CD4-positive, alpha-beta T cell treated with Interferon alpha-2 for 1 hour (primary cell): ENCODE results near the gene TMEM178B.
A peak's percentile ranks its signal among the peaks of the same experiment; 100 is the strongest.
"Not testable (repeated sequence)": the region's sequence is repeated elsewhere in the genome, so short reads cannot be mapped to it uniquely, and the experiment has no call there.

Experiments used
- DNase-seq, 2 donors: peaks; one replicate each; pipeline ENCODE4 v3.0.0-alpha.2; 2020 to 2022

The TMEM178B gene

DNA sequence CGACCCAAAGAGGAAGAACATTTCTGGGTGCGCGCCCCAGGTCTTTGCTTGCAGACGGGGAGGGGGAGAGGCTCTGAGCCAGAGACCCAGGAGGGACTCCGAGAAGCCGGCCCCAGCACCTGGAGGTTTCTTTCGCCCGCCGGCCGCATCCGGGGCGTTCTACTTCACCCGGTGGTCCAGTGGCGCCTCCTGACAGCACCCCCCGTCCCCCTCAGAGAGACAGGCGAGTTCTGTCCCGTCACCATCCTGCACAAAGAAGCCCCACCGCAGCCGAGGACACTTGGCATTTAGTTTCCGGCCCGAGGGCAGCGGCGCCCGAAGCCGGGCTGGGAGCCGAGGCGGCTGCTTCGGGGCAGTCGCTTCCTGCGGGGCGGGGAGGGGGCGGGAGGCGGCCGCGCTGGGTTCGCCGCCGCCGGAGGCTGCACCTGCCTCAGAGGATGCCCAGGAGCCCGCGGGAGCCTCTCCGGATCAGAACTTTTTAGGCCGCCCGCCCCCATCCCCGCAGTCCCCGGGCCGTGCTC lies at the start of gene TMEM178B:
TSS of gene TMEM178B (plus strand) at position 424 of the 521 bp plus-strand sequence.
- DNase-seq: peak in 1 of 2 donors; percentile 2

DNA sequence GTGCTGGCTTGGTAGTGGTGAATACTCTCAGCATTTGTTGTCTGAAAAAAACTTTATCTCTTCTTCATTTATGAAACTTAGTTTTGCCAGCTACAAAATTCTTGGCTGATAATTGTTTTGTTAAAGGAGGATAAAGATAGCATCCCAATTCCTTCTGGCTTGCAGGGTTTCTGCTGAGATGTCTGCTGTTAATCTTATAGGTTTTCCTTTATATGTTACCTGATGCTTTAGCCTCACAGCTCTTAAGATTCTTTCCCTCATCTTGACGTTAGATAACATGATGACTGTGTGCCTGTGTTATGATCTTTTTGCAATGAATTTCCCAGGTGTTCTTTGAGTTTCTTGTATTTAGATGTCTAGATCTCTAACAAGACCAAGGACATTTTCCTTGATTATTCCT lies 49.2 kb upstream of the TMEM178B start:
- no peak for DNase-seq

DNA sequence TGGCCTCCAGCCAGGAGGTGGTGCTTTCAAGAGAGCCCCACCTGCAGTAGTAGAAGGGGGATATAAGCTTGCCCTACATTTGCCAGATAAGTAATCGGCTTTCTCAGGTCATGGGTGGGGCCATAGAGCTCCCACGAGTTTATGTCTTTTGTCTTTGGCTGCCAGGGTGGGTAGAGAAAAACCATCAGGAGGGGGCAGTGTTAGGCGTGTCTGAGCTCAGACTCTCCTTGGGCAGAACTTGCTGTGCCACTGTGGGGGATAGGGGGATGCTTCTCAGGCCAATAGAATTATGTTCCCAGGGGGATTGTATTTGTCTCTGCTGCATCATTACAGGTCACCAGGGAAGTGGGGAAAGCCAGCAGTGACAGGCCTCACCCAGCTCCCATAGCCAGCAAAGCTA lies 46.8 kb upstream of the TMEM178B start:
- DNase-seq: no peak

DNA sequence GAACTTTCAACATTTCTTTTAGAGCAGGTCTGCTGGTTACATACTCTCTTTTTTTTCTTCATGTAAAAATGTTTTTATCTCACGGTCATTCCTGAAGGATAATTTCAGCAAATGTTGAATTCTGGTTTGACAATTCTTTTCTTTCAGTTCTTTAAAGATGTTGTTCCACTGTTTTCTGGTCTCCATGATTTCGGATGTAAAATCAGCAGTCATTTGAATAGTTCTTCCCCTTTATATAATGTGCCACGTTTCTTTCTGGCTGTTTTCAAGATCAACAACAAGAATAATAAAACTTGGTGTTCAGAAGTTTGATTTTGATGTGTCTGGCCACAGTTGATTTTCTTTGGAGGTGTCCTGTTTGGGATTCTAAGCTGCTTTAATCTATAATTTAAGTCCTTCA lies 45.1 kb upstream of the TMEM178B start:
- DNase-seq: no peak

DNA sequence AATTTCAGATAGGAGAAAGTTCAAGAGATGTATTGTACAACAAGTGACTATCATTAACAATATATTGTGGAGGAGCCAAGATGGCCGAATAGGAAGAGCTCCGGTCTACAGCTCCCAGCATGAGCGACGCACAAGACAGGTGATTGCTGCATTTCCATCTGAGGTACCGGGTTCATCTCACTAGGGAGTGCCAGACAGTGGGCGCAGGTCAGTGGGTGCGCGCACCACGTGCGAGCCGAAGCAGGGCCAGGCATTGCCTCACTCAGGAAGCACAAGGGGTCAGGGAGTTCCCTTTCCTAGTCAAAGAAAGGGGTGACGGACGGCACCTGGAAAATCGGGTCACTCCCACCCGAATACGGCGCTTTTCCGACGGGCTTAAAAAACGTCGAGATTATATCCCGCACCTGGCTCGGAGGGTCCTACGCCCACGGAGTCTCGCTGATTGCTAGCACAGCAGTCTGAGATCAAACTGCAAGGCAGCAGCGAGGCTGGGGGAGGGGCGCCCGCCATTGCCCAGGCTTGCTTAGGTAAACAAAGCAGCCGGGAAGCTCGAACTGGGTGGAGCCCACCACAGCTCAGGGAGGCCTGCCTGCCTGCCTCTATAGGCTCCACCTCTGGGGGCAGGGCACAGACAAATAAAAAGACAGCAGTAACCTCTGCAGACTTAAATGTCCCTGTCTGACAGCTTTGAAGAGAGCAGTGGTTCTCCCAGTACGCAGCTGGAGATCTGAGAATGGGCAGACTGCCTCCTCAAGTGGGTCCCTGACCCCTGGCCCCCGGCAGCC lies 41.1 kb upstream of the TMEM178B start:
- DNase-seq: not testable (repeated sequence)

DNA sequence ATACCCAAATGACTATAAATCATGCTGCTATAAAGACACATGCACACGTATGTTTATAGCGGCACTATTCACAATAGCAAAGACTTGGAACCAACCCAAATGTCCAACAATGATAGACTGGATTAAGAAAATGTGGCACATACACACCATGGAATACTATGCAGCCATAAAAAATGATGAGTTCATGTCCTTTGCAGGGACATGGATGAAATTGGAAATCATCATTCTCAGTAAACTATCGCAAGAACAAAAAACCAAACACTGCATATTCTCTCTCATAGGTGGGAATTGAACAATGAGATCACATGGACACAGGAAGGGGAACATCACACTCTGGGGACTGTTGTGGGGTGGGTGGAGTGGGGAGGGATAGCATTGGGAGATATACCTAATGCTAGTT lies 35.8 kb upstream of the TMEM178B start:
- DNase-seq: not testable (repeated sequence)

DNA sequence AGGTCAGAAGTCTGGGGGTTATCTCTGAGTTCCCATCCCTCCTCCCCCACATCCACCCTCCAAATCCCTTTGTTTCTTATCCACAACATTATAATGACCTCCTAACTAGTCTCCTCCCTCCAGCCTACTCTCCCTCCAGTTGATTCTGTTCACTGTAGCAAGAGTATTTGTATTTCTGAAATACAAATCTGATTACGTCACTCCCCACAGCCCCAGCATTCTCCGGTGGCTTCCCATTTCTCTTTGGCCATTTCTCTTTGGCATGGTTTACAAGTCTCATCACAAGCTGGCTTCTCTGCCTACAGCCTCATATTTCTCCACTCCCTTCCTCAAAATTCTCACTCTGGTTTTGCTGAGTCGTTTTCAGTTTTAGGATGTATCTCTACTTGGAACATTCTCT lies 34.5 kb upstream of the TMEM178B start:
- DNase-seq: no peak

DNA sequence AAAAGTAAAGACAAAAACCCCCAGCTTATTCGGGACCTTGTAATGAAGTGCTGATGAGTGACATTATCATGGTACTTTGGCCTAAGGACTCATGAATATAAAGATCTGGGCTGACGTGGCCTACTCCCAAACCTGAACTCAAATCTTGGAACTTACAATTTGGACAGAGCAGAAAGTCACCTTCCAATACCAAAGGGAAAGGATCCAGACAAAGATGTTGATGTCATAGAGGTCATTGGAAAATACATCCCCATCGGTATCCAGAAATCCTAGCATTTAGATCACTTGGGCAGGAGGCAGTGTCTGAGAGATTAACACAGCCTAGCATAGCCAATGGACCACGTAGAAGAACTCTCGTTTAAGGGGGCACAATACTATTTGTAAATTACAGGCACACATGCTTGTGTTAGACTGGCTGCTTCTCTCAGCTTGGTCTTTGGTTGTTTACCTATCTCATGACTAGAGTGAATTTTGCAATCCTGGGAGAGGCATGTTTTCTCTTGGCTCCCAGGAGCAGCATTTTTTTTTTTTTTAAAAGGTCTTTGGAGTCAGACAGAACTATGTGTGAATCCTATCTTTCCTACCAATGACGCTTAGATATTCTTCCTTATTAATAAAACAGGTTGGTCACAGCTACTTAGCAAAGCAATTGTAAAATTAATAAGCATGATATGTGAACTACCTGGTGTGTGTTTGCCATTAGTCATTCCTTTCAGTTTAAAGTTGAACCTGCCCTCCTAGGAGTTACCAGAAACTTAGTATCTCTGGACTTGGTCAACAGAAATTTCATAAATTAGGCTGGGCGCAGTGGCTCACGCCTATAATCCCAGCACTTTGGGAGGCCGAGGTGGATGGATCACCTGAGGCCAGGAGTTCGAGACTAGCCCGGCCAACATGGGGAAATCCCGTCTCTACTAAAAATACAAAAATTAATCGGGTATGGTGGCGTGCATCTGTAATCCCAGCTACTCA lies 31.4 kb upstream of the TMEM178B start:
- DNase-seq: no peak

DNA sequence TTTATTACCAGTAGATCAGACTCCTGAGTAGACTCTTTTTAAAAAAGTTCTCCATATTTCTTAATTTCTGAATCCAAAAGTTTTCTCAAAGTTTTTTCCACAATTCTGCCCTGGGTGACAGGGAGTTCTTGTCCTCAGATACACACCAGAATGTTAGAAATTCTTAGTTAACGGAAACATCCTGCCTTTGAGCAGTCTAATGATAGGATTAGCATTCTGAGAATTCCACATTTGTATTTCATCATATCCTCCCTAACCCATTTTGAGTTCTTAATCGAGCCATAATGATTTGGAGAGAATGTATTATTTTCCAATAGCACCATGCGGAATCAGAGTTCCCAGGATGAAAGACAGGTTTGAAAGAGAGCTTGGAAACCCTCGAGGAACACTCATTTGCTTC lies 30.2 kb upstream of the TMEM178B start:
- DNase-seq: no peak

DNA sequence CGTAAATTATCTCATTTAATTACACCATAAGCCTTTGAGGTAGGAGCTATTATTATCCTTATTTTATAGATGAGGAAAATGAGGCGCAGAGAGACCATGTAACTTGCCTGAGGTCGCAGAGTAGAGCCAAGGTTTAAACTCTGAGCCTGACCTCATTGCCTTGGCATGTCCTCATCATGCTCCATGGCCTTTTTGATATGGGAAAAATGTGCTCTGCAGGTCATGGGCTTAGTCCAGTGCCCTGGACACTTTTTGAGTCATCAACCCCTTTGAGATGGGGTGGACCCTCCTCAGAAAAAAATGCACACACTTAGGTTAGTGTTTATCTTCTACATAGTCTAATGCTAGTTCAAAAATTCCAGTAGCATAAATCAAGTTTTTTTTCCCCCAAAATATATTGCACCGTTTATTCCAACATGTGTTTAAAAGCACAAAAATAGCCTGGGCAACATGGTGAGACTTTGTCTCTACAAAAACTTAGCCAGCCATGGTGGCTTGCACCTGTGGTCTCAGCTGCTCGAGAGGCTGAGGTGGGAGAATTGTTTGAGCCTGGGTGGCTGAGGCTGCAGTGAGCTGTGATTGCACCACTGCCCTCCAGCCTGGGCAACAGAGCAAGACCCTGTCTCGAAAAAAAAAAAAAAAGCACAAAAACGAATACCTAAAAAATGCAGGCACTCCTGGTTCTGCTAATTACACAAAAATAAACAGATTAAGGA lies 28.6 kb upstream of the TMEM178B start:
- DNase-seq: no peak

DNA sequence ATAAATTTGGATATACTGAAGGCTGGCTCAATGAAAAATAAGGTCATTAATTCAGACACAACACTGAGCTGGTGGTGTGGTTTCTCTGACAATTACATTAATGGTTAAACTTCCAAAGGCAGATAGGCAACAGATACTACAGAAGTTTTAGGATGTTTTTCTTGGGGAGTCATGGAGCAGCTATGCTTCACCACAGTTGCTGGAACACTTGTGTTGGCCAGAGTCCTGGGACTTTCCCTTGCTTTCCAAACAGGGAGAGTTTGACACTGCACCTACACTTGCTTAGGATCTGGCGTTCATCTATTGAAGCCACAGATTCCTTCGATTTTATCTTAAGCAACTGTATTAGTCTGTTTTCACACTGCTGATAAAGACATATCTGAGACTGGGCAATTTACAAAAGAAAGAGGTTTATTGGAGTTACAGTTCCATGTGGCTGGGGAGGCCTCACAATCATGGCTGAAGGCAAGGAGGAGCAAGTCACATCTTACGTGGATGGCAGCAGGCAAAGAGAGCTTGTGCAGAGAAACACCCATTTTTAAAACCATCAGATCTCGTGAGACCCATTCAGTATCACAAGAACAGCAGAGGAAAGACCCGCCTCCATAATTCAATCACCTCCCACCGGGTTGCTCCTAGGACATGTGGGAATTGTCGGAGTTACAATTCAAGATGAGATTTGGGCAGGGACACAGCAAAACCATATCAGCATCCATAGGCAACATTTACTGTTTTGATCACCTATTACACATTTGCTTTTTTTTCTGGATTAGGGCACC lies 27.8 kb upstream of the TMEM178B start:
- no peak for DNase-seq

DNA sequence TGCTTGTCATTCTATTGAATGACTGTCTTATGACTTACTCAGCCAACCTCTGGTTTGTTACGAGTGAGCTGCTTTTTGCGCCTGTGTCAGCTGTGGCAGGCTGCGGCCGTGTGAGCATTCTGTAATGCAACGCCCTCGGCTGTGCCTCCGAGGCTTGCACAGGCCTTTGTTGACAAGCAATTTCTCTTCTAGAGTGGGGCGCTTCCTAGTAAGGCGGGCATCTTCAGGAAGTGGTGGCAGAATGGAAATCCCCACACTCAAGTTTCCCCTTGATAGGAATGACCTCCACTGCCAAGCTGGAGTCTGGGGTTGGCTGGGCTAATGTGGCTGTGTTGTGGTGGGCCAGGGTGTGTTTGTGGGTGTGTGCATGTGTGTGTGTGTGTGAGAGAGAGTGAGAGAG lies 20.2 kb upstream of the TMEM178B start:
- DNase-seq: peak; percentile 61 to 84

DNA sequence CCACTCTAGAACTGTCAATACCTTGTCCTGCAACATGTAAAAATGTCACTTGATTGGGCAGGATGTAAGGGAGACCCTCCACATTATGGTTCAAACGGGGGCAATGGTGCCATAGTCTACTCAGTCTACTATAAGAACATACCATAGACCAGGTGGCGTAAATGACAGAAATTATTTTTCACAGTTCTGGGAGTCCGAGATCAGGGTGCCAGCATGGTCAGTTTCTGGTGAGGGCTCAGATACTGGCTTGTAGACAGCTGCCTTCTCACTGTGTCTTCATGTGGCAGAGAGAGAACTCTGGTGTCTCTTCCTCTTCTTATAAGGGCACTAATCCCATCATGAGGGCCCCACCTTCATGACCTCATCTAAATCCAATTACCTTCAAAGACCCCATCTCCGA lies 18.7 kb upstream of the TMEM178B start:
- no peak for DNase-seq

DNA sequence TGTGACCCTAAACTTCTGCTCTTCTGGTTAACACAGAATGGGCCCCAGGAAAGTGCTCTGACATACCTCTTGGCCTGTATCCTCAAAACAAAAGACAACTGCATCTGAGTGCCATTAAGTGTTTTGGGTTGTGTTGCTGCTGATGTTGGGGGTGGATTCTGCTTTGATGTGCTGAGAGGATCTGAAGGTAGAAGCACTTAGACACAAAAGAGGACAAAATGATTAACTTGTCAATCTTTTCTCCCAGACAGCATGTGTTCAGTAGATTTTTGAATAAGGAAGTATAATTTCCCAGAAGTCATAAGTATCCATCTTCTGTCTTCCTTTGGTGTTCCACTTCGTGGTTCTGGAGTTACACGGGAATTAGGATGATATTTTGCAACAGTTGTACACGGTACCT lies 16.1 kb upstream of the TMEM178B start:
- no peak for DNase-seq

DNA sequence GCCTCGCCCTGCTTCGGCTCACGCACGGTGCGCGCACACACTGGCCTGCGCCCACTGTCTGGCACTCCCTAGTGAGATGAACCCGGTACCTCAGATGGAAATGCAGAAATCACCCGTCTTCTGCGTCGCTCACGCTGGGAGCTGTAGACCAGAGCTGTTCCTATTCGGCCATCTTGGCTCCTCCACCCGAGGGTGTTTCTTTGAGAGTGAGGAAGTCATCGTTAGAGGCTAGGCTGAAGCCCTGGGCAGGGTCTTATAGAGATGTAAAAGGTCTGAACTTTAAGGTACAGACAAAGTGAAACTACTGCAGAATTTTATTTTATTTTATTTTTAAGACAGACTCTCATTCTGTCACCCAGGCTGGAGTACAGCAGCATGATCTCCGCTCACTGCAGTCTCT lies 6.0 kb upstream of the TMEM178B start:
- not testable (repeated sequence) for DNase-seq

DNA sequence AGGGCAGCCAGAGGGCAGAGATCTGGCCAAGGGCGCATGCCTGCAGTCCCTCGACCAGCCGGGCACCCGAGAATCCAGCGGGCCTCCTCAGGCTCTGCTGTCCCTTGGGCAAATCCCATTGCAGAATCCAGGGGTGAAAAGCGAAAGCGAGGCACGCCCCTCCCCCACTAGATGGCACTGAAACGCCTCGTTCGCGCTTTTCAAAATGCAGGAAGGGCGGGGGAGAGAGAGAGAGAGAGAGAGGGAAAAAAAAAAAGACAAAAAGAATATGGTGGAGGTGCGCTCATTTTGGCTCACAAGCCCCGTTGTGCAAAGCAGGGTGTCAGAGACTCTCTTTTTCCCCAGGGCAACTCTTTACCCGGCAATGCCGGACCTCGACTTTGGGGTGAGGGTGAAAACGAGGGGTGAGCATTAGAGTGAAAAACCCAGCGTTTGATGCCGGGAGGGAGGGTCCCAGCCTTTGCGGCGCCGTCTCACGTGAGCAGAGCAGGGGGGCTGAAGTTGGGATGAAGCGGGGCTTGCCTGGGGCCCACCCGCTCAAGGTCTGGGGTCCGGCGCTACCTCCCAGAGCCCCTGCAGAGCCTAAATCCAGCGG lies 2.5 kb upstream of the TMEM178B start:
- DNase-seq: peak in 1 of 2 donors; percentile 61

DNA sequence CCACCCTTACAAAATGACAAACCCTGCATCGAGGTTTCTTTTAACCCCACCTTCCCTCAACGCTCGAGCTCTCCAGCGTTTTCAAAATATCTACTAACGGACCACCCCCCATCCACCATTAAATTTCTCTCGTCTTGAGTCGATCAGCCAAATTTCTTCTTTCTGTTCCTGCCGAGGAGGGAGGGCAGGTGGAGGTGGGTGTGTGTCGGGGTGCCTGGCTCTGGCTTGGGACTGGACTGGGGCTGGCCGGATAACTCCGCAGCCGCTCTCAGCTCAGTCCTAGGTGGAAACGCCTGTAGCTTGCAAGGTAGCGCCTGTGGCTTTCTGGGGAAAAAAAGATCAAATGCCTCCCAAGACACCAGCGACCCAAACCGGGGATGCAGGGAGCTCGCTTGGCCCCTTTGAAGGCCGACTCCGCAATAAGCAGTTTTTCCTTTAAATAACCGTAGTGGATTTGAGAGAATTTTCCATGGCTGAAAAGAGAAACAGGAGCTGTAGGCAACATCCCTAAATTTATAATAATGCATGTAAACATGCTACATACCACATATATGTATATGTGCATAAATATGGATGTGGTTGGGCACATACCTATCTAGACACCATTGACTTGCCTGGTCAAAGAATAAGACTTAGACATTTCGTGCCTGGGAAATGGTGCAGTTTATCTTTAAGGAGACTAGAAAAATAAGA lies 1.9 kb upstream of the TMEM178B start:
- no peak for DNase-seq

DNA sequence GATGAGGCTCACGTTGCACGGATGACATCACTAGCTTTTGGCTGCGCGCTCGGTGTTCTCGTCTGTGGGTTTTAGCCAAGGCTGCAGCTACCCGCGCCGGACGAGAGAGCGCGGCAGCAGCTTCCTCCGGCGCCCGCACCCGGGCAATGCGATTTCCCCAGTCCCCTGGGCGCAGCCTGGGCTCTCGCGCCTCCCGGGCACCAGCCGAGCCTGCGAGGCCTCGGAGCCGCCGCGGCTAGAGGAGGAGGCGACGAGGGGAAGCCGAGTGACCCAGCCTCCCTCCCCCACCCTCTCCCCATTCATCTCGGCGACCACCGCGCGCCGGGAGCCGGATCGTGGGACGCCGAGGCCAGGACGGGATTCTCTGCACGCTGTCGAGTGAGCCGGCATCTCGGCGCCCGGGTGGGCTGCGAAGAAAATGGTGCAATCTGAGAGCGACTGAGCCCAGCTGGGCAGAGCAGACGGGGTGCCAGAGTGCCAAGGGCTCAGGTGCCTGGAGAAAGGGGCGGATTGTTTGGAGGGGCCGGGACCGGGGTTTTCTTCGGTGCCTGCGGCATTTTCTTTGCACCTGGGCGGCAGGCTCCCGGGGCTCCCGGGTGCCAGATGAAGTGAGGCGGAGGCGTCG lies 1.2 kb upstream of the TMEM178B start:
- peak in 1 of 2 donors; percentile 27 for DNase-seq

DNA sequence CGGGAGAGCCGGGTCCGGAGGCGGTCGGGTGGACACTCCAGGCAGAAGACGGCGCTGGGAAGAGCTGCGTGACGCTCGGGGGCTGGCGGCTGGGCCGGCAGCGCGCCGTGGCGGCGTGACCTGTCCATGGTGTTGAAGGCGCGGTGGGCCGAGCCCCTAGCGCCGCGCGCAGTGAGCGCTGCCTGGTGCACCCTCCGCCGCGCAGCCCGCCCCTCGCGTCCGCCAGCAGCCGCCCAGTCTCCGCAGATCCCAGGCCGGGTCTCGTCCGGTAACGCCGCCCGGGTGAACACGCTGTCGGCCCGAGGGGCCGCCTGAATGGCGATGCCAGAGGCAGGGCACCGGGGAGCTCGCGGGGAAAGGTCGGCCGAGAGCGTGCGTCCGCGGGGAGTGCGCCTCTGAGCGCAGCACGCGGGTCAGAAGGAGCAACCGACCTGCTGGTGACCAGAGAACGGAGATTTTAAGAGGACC lies 657 bp upstream of the TMEM178B start:
- peak in 1 of 2 donors; percentile 22 for DNase-seq
